HG03135 (cell line): Measurements from ENCODE around the gene COIL.
A peak's percentile ranks its signal among the peaks of the same experiment; 100 is the strongest.
"Not testable (repeated sequence)": the region's sequence is repeated elsewhere in the genome, so short reads cannot be mapped to it uniquely, and the experiment has no call there.

Experiments
- ATAC-seq: cut with Tn5 transposase; IDR thresholded peaks from one replicate; pipeline ENCODE4 v1.9.1; 2021; ENCODE audit warnings: mild to moderate bottlenecking, moderate library complexity; ENCODE audit not compliant: unreplicated experiment

The COIL gene

GRCh38 chr17:56978441-56979090 lies 17.7 kb upstream of the COIL start:
- ATAC-seq: peak; percentile 26

GRCh38 chr17:56977673-56978395 lies 17.0 kb upstream of the COIL start, which contains the start of gene SCPEP1:
Gene SCPEP1, plus strand, starts transcription at chr17:56978131. Its CDS starts 29 bp downstream, at chr17:56978160.
- ATAC-seq: peak; percentile 70

GRCh38 chr17:56976941-56977608 lies 16.2 kb upstream of the COIL start:
- ATAC-seq: no peak

GRCh38 chr17:56975656-56976055 lies 14.8 kb upstream of the COIL start:
- no peak for ATAC-seq

GRCh38 chr17:56974055-56974454 lies 13.2 kb upstream of the COIL start:
- ATAC-seq: no peak

GRCh38 chr17:56973520-56973919 lies 12.7 kb upstream of the COIL start:
- ATAC-seq: no peak

GRCh38 chr17:56972111-56972730 lies 11.4 kb upstream of the COIL start:
- ATAC-seq: no peak

- no peak for ATAC-seq
Observed at GRCh38 chr17:56970974-56971373, 10.1 kb upstream of the COIL start.

GRCh38 chr17:56966338-56966737 lies 5.5 kb upstream of the COIL start:
- ATAC-seq: no peak

- ATAC-seq: not testable (repeated sequence)
Observed at GRCh38 chr17:56965681-56966080, 4.8 kb upstream of the COIL start.

GRCh38 chr17:56965241-56965640 lies 4.4 kb upstream of the COIL start:
- not testable (repeated sequence) for ATAC-seq

- ATAC-seq: no peak
Observed at GRCh38 chr17:56956992-56957391, 3.9 kb downstream of the COIL start.

GRCh38 chr17:56949595-56949994 lies 11.3 kb downstream of the COIL start:
- no peak for ATAC-seq

- no peak for ATAC-seq
Observed at GRCh38 chr17:56948491-56948890, 12.4 kb downstream of the COIL start.

- ATAC-seq: no peak
Observed at GRCh38 chr17:56947741-56948140, 13.1 kb downstream of the COIL start.

GRCh38 chr17:56945938-56946505 lies 14.8 kb downstream of the COIL start:
- ATAC-seq: no peak

GRCh38 chr17:56943505-56944125 lies 17.2 kb downstream of the COIL start:
- no peak for ATAC-seq

- ATAC-seq: no peak
Observed at GRCh38 chr17:56939869-56940484, 20.9 kb downstream of the COIL start.

GRCh38 chr17:56938206-56938605 lies 22.6 kb downstream of the COIL start:
- not testable (repeated sequence) for ATAC-seq

GRCh38 chr17:56937687-56938086 lies 23.2 kb downstream of the COIL start:
- no peak for ATAC-seq
